ENCODE results near the gene TASP1.

The TASP1 gene

DNA sequence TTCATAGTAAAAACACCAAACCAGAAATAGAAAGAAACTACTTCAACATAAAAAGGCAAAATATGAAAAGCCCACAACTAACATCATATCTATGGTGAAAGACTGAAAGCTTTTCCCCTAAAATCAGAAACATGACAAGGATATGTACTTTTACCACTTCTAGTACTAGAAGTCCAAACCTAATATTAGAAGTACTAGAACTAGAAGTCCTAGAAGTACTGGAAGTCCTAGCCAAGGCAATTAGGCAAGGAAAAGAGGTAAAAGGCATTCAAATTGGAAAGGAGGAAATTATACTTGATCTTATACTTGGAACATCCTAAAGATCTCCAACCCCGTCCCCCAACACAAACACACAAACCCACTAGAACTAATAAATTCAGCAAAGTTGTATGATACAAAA lies 74.9 kb downstream of the TASP1 start:
- DNase-seq: no peak

DNA sequence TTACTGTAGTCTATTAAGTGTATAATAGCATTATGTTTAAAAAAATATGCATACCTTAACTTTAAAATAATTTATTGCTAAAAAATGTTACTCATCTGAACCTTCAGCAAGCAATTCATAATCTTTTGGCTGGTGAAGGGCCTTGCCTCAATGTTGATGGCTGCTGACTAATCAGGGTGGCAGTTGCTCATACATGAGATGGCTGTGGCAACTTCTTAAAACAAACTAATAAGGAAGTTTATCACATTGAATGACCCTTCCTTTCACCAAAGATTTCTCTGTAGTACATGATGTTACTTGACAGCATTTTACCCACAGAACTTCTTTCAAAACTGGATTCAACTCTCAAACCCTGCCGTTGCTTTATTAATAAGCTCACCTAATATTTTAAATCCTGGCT lies 84.0 kb downstream of the TASP1 start:
- DNase-seq: no peak

DNA sequence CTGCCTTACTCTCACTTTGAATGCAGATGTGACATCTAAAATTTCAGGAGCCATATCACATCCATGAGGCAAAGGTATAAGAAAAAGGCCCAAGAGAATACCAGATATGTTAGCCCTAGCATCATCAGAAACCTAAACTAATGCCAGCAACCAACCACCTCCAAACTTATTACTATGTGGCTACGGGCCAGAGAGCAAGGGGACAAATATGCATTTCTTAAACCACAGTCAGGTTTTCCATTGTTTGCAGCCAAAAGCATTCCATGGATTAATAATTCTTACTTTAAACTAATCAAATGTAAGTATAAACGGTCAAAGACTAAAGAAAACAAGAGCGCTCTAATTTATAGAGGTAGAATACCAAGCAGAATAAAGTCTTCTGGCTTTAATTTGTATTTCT lies 84.7 kb downstream of the TASP1 start:
- DNase-seq: no peak

DNA sequence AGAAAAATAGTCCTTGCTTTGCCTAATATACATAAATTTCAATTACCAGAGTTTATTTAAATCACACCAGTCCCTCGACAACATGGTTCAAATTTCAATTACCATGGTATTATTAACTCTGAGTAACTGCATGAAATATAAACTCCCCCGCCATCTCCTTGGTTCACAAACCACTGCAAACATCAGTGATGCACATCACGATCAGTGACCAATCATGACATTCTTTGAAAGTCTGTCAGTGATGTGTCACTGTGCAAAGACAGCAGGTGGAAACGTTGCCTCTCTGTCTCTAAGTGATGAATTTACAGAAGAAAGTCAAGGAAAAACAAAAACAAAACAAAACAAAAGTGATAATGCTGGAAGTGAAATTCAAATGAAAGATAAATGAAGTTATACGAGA lies 86.7 kb downstream of the TASP1 start:
- DNase-seq: no peak

DNA sequence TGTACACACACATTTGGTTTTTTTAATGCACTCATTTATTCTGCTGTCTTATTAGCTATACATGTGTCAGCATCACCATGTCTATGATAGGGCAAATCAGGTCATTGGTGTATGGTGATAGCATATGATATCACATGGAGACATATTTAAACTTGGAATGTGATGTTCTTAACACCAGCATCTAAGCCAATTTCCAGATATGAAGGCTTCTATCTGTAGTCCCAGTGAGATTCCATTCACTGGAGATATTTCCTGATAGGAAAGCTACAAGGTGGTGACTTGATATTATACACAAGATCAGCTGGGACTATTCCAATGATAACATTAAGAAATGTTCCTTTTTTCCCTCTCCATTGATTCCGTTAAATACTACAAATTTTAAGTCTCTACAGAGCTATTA lies 89.3 kb downstream of the TASP1 start:
- DNase-seq: no peak

DNA sequence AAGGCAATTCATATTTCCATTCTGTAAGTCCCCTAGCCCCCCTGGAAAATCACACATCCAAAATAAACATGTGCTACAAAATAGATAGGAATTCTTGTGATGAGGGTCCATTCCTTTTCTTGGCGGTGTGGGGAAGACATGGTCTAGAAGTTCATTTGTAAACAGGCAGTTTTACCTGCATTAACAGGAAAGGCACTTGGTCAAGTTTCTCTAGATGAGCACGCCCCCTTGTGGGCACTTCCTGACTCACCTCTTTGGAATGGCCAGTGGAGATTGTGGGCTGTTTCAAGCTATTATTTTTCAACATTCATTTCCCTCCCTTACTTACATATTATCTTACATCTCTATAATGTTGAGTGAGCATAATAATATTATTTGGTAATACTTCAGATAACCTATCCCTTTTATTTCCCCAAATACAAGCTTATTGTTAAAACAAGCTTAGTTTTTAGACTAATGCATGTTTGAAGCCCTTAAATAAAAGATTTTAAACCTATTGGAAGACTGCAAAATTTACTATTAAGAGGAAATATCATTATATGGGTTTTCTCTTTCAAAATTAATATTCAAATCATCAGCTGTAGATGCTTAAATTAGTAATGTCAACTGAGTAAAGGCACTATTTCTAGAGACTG lies 92.1 kb downstream of the TASP1 start:
- peak; percentile 70 for DNase-seq

DNA sequence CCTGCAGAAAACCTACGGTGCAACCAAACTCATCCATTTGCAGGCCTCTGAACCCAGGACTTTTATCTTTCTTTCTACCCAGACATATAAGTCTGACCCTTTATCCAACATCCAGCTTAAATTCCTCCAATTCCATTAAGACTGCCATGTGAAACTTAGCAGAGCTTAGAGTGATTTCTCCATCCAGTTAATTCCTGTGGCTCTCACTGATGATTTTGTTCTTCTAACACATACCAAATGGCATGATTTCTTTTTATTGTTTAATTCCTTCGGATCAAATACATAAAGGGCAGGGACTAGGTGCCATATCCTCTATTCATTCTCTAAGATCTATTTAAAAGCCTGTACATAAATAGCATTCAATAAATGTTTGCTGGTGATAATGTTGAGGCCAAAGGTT lies 92.9 kb downstream of the TASP1 start:
- no peak for DNase-seq

DNA sequence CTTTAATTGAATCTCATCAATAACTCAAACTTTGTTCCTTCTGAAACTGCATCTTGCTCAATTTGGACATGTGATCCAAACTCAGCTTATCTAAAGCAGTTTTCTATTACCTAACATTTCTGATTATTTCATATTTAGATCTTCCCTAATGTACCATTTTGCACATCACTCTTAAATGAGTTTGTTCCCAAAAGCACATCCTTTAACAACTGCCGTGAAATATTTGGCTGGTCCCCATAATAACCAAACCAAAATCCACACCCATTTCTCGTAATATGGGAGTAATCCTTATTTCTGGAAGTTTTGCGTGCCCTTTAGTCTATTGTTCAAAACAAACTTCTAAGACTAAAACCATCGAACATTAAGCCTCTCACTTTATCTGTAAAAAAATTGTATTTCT lies 94.9 kb downstream of the TASP1 start:
- DNase-seq: no peak

DNA sequence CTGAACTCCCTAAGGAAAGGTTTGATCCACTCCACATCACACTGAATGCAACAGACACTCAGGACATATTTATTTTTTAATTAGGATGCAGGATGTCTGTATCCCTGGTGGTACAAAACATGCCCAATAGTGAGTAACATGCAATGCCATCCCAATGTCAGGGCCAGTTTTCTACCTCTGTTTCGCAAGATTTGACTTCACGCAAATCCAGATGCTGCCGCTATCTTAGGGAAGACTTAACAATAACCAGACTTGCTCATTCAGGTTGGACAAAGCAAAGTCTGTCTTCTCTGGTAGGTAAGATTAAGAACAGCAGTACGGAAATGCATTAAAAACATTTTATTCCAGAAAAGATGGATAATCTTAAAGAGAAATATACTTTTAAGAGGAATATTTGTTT lies 103.1 kb downstream of the TASP1 start:
- DNase-seq: no peak

DNA sequence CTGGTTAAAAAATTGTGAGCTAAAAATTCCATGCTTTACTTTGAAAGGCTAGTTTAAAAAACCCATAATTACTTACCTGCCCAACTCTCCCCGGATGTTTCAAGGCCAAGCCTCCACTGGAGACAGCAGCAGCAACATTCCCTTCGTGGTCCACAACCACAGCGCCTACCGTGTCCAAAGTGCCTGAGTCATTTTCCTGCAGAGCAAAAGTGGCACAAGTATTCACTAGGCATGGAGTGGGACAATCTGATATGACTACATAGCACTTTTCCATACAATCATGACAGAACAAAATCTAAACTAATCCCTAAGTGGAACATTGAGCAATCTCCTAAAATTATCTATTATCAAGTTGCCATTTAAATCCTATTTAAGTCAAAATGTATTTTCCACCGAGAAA lies 104.8 kb downstream of the TASP1 start:
- DNase-seq: no peak

DNA sequence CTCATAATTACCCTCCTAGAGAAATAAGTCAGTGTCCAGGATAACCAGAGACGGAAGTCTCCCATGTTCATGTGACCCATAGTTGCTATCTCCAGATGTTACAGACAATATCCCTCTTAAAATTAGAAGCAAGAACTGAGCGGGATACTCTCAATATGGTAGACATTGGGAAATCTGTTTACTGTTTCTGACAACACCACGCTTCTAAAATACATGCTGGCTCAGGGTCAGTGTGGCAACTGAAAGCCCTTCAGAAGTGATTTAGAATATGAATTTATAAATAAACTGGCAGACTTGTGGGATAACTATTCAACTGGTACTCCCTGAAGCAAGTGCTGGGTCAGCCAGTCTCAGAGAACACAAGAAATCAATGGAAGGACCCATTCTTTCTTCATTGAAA lies 108.6 kb downstream of the TASP1 start:
- no peak for DNase-seq

DNA sequence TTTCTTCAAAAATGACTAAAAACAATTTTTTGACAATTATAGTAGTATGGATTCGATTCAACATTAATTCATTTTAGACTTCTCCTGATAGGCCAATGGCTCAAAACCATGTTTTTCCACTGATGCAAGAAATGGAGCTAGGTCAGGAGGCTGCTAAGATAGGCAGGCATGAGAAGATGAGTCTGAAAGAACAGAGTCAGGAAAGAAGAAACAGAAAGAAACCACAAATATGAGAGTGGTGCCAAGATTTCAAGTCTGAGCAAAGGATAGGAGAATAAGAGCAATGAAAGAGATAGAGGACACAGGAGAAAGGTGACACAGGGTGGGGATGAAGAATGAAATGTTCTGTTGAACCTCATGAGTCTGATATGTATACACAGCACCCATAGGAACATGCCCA lies 112.2 kb downstream of the TASP1 start:
- DNase-seq: no peak

DNA sequence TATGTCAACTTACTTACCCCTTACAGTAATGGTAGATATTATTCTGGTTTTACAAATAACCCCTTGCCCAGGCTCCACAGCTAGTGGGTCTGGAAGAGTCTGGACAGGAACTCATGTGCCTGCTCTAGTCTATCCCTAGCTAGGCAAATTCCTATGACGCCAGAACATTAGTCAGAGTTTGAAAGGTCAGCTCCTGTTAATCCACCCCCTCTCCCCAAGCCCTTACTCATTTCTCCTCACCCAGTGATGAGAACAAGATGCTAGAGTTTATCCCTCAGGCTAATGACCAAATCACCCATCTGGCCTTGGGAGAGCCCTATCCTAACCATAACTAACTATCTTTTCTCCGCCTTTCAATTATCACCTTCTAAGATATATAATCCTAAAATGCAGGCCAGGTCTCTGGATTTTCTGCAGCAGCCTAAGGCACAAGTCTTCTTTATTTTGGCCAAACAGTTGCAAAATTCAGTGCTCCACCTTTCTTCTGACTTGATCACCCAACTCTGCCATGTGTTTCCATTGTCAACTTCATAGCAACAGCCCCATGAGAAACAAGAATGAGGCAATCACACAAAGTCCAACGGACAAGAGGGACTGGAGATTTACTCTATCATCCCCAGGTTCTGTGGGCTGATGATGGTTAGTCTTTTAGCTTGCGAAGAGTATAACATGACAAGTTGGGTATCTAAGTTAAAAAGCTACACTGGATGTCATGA lies 113.3 kb downstream of the TASP1 start:
- DNase-seq: no peak

DNA sequence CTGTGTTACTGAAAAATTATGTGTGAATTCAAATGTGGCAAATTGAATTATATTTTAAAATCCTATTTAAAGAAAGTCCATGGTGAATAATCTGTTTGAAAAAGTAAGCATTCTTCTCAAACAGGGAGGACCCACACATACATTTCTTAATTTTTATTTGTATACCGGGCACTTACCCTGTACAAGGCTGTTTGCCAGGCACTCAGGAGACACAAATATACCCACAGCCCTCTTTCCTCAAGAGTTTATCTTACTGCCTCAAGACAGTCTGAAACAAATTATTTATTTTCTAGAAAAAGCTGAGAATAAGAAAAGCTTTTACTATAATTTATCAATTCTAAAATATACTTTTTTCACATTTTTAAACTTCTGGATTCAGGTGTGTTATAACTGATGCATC lies 114.4 kb downstream of the TASP1 start:
- no peak for DNase-seq

DNA sequence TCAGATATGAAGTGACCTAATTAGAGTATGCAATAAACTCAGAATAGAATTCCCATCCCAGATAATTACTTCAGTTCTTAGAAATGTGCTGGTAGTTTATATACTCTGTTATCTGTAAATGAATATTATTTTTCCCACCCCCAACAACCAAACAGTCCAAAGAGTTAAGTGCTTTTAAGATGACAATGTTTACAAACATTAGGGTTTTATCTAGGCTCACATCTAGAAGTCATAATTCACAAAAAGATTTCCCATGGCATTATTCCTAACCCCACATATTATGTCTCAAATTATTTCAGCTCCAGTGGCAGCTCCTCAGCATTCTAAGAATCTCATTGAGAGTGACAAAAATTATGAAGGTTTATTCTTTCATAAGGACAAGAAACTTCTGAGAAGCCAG lies 120.9 kb downstream of the TASP1 start:
- DNase-seq: no peak

DNA sequence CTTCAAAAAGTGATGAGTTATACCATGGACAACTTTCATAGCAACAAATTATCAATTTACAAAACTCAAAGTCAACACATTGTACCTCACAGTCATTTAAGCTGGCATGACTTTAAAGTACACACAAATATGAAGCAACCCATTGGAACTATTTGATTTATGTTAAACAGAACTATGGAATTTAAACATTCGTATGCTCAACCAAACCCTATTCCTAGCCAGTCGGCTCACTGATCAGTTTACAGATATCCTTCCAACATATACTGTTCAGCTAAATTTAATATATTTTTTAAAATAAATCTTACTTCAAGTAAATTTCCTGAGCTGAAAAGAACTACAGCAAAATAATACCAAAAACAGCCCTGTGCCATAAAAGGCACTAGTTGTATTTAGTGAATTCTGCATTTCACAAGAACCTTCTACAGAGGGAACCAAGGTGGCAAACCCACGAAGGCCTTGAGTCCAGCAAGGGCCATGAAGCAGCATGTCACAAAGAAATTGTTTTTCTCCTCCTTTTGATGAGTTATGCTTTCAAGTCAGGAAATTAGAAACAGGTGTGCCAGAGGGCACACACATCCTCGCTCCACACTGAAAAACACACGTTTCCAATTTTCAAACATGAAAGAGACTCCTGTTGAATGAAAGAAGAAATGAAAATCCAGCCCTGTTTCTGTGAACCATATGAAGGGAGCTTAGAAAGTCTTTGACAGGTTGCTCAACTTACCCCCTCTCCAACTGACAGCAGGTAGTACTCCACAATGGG lies 122.8 kb downstream of the TASP1 start:
- DNase-seq: no peak

DNA sequence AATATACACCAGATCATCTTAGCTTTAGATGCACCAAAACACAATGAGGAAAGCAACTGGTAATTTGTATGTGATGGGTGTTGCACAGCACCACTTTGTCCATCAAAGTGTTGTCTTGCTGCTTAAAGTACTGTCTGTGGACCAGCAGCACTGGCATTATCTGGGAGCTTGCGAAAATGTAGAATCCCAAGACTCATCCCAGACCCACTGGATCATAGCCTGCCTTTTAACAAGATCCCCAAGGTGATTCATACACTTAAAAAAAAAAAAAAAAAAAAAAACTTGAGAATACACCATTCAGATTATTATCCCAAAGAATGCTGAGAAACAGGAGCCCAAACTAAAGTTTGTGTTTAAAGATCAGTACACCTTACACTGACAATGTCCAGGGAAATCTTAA lies 123.4 kb downstream of the TASP1 start:
- no peak for DNase-seq

DNA sequence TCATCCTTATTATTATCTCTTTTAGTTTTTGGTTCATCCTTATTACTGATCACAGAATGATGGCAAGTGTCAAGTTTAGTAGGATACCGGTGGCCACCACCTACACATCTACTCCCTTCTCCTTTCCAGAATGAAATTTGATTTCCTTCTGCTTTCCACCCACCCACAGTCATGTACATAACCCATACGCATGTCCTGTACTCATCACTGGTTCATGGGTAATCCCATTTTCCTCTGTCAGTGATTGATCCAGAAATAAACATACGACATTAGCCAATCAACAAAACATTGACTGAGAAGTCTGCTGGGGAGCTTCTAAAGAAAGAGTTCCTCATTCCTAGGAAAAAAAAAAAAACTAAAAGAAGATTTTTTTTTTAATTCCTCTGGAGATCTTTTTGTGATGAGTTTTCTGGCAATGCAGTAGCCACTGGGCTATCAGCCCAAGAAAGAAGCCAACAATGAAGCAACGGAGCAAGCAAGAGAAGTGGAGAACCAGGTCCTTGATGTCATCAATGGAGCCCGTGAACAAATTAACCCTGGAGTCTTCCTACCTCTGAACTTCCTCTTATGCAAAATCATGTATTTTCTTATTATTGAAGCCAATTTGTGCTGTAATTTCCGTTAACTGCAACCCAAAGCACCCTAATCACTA lies 127.8 kb downstream of the TASP1 start:
- no peak for DNase-seq

DNA sequence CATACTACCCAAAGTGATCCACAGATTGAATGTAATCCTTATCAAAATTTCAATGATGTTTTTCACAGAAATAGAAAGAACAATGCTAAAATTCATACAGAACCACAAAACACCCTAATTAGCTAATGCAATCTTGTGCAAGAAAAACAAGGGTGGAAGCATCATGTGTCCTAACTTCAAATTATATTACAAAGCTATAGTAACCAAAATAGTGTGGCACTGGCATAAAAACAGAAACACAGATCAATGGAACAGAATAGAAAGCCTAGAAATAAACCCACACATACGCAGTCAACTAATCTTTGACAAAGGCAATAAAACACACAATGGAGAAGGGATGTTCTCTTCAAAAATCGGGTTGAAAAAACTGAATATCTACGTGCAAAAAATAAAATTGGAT lies 131.1 kb downstream of the TASP1 start:
- no peak for DNase-seq

DNA sequence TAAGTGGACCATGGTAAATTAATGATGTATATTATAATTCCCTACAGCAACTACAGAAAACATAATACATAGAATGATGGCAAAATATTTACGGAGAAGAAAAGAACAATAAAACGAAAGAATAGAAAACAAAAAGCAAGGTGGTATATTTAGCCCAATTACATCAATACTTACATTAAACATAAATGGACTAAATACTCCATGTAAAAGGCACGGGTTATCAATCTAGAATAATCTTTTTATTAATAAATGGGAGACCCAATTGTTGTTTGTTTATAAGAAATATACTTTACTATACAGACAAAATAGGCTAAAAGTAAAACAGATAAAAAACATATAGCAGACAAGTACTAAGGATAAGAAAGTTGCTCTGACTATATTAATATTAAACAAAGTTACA lies 137.2 kb downstream of the TASP1 start:
- no peak for DNase-seq

DNA sequence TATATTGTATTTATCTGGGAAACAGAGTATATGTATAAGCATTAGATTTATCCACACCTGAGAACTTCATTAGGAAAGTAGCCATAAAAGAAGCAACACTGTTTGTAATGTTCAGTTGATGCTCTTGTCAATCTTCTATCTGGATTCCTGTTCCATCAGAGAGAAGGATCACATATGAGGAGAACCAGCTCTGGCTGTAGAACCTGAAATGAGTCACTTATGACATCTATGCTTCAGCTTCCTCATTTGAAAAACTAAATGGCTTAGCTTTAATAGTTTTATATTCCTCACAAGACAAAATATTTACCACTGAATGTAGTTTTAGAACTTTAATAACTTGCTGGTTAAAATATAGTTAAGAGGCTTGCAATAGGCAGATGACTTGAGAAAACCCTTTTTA lies 144.7 kb downstream of the TASP1 start:
- DNase-seq: no peak

DNA sequence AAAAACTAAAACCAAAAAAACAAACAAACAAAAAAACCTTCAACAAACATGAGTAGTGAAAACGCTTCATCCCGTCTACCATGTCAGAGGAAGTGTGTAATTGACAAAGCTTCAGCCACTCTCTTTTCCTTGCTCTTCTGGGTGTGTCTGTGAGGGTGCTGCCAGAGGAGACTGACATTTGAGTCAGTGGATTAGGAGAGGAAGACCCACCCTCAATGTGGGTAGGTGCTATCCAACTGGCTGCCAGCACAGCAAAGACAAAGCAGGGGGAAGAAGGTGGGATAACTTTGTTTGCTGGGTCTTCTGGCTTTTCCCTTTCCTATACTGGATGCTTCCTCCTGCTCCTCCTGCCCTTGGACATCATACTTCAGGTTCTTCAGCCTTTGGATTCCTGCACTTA lies 145.6 kb downstream of the TASP1 start:
- no peak for DNase-seq

DNA sequence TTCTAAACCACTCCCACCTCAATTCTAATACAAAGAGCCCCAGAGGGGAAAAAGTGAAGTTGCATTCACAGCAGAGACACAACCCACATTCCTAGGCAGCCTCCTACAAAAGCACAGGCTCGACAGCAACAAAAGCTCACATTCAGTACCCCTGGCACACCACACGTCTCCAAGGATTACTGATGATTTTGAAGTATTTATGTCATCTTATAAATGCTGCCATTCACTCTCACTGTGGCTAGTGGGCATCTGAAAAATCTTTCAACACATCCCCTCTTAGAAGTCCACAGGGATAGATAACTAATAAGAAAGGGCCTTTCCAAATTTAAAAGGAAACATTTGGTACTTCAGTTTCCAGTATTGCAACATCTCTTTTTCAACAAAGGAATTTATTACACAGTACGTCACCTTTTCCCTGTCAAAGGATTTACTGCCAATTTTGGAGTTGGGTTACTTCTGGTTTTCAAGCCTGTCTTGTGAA lies 146.7 kb downstream of the TASP1 start:
- DNase-seq: no peak

DNA sequence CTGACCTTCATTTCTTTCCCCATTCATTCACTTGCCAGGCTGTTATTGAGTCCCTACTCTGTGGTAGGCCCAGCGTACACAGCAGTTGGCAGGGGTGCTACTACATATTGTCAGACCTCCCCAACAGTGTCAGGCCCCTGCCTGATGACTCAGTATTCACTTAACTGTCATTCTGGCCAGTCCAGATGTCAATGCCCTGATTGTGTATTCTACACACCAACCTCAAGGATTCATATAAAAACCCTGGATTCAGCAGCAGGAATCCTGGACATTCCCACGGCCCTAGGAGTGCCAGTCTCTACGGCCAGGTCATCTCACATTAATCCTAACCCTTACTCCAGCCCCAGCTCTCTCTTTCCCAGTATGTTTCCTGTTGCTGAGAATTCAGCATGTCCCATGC lies 151.5 kb downstream of the TASP1 start:
- no peak for DNase-seq
